Measurements from ENCODE around the gene NLRC5.
"Not testable (repeated sequence)": the region's sequence is repeated elsewhere in the genome, so short reads cannot be mapped to it uniquely, and the experiment has no call there.

NLRC5 gene

GRCh38 chr16:57081744-57082143 lies 92.4 kb downstream of the NLRC5 start:
- no peak for DNase-seq

- no peak for DNase-seq
These were observed 93.3 kb downstream of the NLRC5 start for GRCh38 chr16:57082664-57083063.

GRCh38 chr16:57083485-57084126 lies 94.2 kb downstream of the NLRC5 start:
- no peak for DNase-seq

GRCh38 chr16:57084257-57084770 lies 95.0 kb downstream of the NLRC5 start:
- DNase-seq = peak; percentile 71 to 75

- DNase-seq = no peak
These were observed 95.6 kb downstream of the NLRC5 start for GRCh38 chr16:57084996-57085395.

- DNase-seq = no peak
These were observed 97.6 kb downstream of the NLRC5 start for GRCh38 chr16:57087003-57087402.

GRCh38 chr16:57089406-57089805 lies 100.0 kb downstream of the NLRC5 start:
- DNase-seq = no peak

GRCh38 chr16:57091200-57091974 lies 102.0 kb downstream of the NLRC5 start:
- DNase-seq = no peak

- peak; percentile 19 to 29 for DNase-seq
These were observed 102.8 kb downstream of the NLRC5 start, which contains the start of gene CPNE2 for GRCh38 chr16:57091975-57092785. Gene CPNE2 (plus strand): TSS chr16:57092583. CDS start chr16:57110743, 18,160 bp downstream.

GRCh38 chr16:57092786-57093411 lies 103.5 kb downstream of the NLRC5 start:
- DNase-seq = peak; percentile 36 to 50

- no peak for DNase-seq
These were observed 104.6 kb downstream of the NLRC5 start for GRCh38 chr16:57093666-57094564.

- DNase-seq = no peak
These were observed 105.6 kb downstream of the NLRC5 start for GRCh38 chr16:57094911-57095310.

- no peak for DNase-seq
These were observed 106.8 kb downstream of the NLRC5 start for GRCh38 chr16:57096192-57096591.

- no peak for DNase-seq
These were observed 107.4 kb downstream of the NLRC5 start for GRCh38 chr16:57096793-57097192.

GRCh38 chr16:57098188-57098841 lies 109.0 kb downstream of the NLRC5 start:
- DNase-seq = no peak

- not testable (repeated sequence) for DNase-seq
These were observed 110.6 kb downstream of the NLRC5 start for GRCh38 chr16:57099965-57100364.

GRCh38 chr16:57100445-57100844 lies 111.1 kb downstream of the NLRC5 start:
- DNase-seq = no peak

GRCh38 chr16:57102888-57103851 lies 113.8 kb downstream of the NLRC5 start:
- DNase-seq = no peak

- DNase-seq = no peak
These were observed 115.3 kb downstream of the NLRC5 start for GRCh38 chr16:57104706-57105105.

- no peak for DNase-seq
These were observed 115.8 kb downstream of the NLRC5 start for GRCh38 chr16:57105184-57105583.
